AG04449 (cell line): Measurements from ENCODE around the gene SPTAN1.
"Not testable (repeated sequence)": the region's sequence is repeated elsewhere in the genome, so short reads cannot be mapped to it uniquely, and the experiment has no call there.

Experiments
- CTCF ChIA-PET: fragments of 350-600 bp; formaldehyde crosslinking; extraction: SDS; loops from one replicate; lab custom pipeline; 2021; ENCODE audit warnings: antibody characterized with exemption; lab: Yijun Ruan, JAX
- POLR2A ChIA-PET: fragments of 400-600, 350-600 bp; formaldehyde crosslinking; extraction: SDS; loops from one replicate; lab custom pipeline; 2020; ENCODE audit warnings: antibody characterized with exemption, inconsistent platforms; lab: Yijun Ruan, JAX
- DNase-seq: peaks from one replicate; pipeline ENCODE4 v3.0.0-alpha.2; 2010; ENCODE audit warnings: low read depth, low spot score
- H3K4me3 ChIP-seq: 2 replicates; pipeline ENCODE4 v1.5.1; 2011; ENCODE audit warnings: low read depth, mild to moderate bottlenecking, control low read depth, low read length
- CTCF ChIP-seq: IDR thresholded peaks from one replicate; pipeline ENCODE4 v1.5.1; 2011; ENCODE audit warnings: mild to moderate bottlenecking, moderate library complexity, low read length, control low read depth, inconsistent platforms; ENCODE audit not compliant: insufficient read depth; ENCODE audit errors: missing control alignments

The SPTAN1 gene

GRCh38 chr9:128637656-128638055 lies 85.3 kb downstream of the SPTAN1 start:
- ChIA-PET CTCF (interaction anchor here (1.0 to 1.8 kb wide), 3 partner anchors 11 to 182 kb away, joined by 3 to 8 read pairs (median 3); no protein-coding TSS in a partner anchor), POLR2A (interaction anchor here (1.8 kb wide), 1 partner anchor 52 kb away, joined by 4 read pairs; the partner anchor contains the start of gene SET)
- TF ChIP-seq CTCF: no peak
- no peak overlapping the region for H3K4me3 ChIP-seq
- no peak for DNase-seq

- DNase-seq: no peak
- CTCF ChIA-PET: interaction anchor here (1.0 to 1.8 kb wide), 5 partner anchors 10 to 181 kb away, joined by 3 to 8 read pairs (median 3); no protein-coding TSS in a partner anchor
- POLR2A ChIA-PET: no interaction called here
- H3K4me3 ChIP-seq: no peak overlapping the region
- TF ChIP-seq CTCF: no peak
Measured at GRCh38 chr9:128638580-128638979, 86.2 kb downstream of the SPTAN1 start.

DNA sequence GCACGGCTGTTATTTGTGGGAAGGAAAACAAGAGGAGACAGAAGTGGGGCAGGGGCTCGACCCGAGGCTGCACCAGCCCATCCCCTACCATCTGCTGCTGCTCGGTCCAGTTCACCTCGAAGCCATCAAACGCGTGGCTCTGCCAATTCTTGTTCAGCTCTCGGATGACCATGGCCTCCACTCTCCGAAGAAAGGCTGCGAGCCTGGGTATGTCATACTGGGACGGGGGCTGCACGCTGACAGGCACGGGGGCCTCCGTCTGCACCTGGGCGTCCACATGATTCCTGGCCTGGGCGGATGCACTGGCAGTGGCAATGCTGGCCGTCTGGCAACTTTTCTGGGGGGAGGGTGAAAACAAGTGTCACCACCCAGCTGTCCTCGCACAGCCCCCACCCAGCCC lies 88.2 kb downstream of the SPTAN1 start:
- DNase-seq: no peak
- ChIA-PET POLR2A (no interaction called here), CTCF (interaction anchor here (1.3 kb wide), 1 partner anchor 8 kb away, joined by 5 read pairs; no protein-coding TSS in a partner anchor)
- no peak for TF ChIP-seq CTCF
- no peak overlapping the region for H3K4me3 ChIP-seq

- ChIA-PET POLR2A (no interaction called here), CTCF (interaction anchor here (1.7 kb wide), 1 partner anchor 9 kb away, joined by 5 read pairs; no protein-coding TSS in a partner anchor)
- TF ChIP-seq CTCF: no peak
- H3K4me3 ChIP-seq: no peak overlapping the region
- DNase-seq: no peak
Measured at GRCh38 chr9:128642675-128643245, 90.4 kb downstream of the SPTAN1 start.

DNA sequence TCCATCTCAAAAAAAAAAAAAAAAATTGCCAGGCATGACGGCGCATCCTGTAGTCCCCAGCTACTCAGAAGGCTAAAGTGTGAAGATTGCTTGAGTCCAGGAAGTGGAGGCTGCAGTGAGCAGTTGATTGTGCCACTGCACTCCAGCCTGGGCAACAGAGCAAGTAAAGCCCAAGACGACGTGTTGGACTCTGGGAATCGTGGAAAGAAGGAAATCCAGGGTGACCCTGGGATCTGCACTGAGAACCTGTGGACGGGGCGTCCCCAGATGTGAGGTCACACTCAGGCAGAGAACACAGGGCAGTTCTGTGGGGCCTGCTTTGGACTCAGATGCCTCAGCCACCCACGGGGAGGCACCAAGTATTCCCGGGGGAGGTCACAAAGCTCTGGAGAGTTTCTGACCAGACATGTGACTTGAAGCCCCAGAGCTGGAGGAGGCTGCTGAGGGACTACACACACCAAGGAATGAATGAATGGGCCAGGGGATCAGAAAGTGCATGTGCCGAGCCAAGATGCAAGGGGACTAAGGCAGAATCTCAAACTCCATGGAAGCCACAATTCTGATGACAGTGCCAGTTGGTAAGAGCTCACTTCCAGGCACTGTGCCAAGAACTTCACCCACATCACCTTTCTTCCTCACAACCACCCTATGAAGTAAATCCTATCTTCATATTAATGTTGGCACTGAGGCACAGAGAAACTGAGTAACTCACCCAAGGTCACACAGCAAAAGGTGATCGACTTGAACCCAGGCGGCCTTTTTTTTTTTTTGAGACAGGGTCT lies 91.3 kb downstream of the SPTAN1 start:
- H3K4me3 ChIP-seq: no peak overlapping the region
- TF ChIP-seq CTCF: no peak
- DNase-seq: no peak
- CTCF ChIA-PET: interaction anchor here (0.8 to 1.7 kb wide), 3 partner anchors 9 to 58 kb away, joined by 3 to 5 read pairs (median 3); partner anchors contain the start of gene PKN3
- POLR2A ChIA-PET: no interaction called here

DNA sequence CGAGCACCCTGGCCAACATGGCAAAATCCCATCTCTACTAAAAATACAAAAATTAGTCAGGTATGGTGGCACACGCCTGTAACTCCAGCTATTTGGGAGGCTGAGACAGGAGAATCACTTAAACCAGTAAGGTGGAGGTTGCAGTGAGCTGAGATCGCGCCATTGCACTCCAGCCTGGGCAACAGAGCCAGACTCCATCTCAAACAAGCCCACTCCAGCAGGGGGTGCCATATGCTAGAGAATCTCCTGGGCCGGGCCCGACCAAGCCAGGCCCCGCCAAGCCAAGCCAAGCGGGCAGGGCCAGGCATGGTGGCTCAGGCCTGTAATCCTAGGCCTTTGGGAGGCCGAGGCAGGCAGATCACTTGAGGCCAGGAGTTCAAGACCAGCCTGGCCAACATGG lies 95.8 kb downstream of the SPTAN1 start:
- DNase-seq: not testable (repeated sequence)
- POLR2A ChIA-PET: interaction anchor here (0.7 kb wide), 1 partner anchor 12 kb away, joined by 3 read pairs; no protein-coding TSS in a partner anchor
- CTCF ChIA-PET: interaction anchor here (1.6 to 3.5 kb wide), 4 partner anchors 8 to 13 kb away, joined by 5 to 21 read pairs (median 6); no protein-coding TSS in a partner anchor

More for the DNA sequence above, 95.8 kb downstream of the SPTAN1 start:
- not testable (repeated sequence) for H3K4me3 ChIP-seq
